Esophagus muscularis mucosa (tissue), 3 donors: ENCODE data around the gene S100A4.
"Not testable (repeated sequence)": the region's sequence is repeated elsewhere in the genome, so short reads cannot be mapped to it uniquely, and the experiment has no call there.

Source experiments
- CTCF ChIP-seq, 3 experiments: fragments of 200-600 bp in 2 of 3; fragments of 450-650 bp in 1 of 3; sonication (generic) in 2 of 3; IDR thresholded peaks; one replicate each; pipeline ENCODE4 v1.5.1; 2017 to 2019; ENCODE audit warnings: antibody characterized with exemption in 3 of 3, mild to moderate bottlenecking in 2 of 3, moderate library complexity in 1 of 3
- POLR2A ChIP-seq: fragments of 450-650 bp; IDR thresholded peaks from one replicate; pipeline ENCODE4 v1.6.1; 2017; ENCODE audit warnings: antibody characterized with exemption, moderate library complexity, mild to moderate bottlenecking, low read depth

GRCh38 chr1:153583514-153583913 lies 37.9 kb upstream of the S100A4 start:
- TF ChIP-seq CTCF (IDR thresholded peaks at IDR 0.05); POLR2A: not testable (repeated sequence)
